DND-41 (cell line): ENCODE data around the gene CACNG3.

Experiments
- ATAC-seq: fragments of 200-7000 bp; cut with Tn5 transposase; 3 replicates; pipeline ENCODE4 v1.9.1; 2021; ENCODE audit warnings: low read depth; ENCODE audit not compliant: insufficient read depth
- DNase-seq: peaks from one replicate; pipeline ENCODE4 v3.0.0-alpha.2; 2020
- H2AFZ ChIP-seq: 2 replicates; pipeline ENCODE4 v1.6.0; 2012; ENCODE audit warnings: low read depth, low read length
- H3K27ac ChIP-seq: 2 replicates; pipeline ENCODE4 v1.5.1; 2012; ENCODE audit warnings: low read length, inconsistent platforms
- H3K27me3 ChIP-seq: fragments of 200-600 bp; sonication (generic); 2 replicates; pipeline ENCODE4 v1.6.0; 2012; ENCODE audit warnings: low read length, mild to moderate bottlenecking, inconsistent platforms; ENCODE audit not compliant: insufficient read depth, poor library complexity
- H3K36me3 ChIP-seq: 2 replicates; pipeline ENCODE4 v1.5.1; 2012; ENCODE audit warnings: low read length, inconsistent platforms; ENCODE audit not compliant: insufficient read depth
- H3K4me1 ChIP-seq: 2 replicates; pipeline ENCODE4 v1.5.1; 2012; ENCODE audit warnings: mild to moderate bottlenecking, low read length; ENCODE audit not compliant: insufficient read depth
- H3K4me2 ChIP-seq: 2 replicates; pipeline ENCODE4 v1.6.0; 2012; ENCODE audit warnings: mild to moderate bottlenecking, moderate library complexity, low read length, inconsistent platforms; ENCODE audit not compliant: insufficient read depth
- H3K4me3 ChIP-seq, 2 experiments: fragments of 200-600 bp in 1 of 2; shearing (Covaris generic) in 1 of 2; 2 replicates each; pipeline ENCODE4 v1.5.1; 2012 to 2016; ENCODE audit warnings: inconsistent platforms in 2 of 2, low read length in 2 of 2, mild to moderate bottlenecking in 2 of 2, low read depth in 1 of 2, moderate library complexity in 1 of 2
- H3K79me2 ChIP-seq: 2 replicates; pipeline ENCODE4 v1.6.0; 2012; ENCODE audit warnings: low read length, inconsistent platforms; ENCODE audit not compliant: insufficient read depth
- H3K9ac ChIP-seq: 2 replicates; pipeline ENCODE4 v1.6.0; 2012; ENCODE audit warnings: low read depth, mild to moderate bottlenecking, inconsistent platforms, low read length, moderate library complexity
- H3K9me3 ChIP-seq: 2 replicates; pipeline ENCODE4 v1.5.1; 2012; ENCODE audit warnings: low read length, moderate library complexity, mild to moderate bottlenecking, inconsistent platforms; ENCODE audit not compliant: insufficient read depth, severe bottlenecking
- H4K20me1 ChIP-seq: 2 replicates; pipeline ENCODE4 v1.6.0; 2012; ENCODE audit warnings: low read length; ENCODE audit not compliant: insufficient read depth
- CTCF ChIP-seq: IDR thresholded peaks from 2 replicates; pipeline ENCODE4 v1.5.1; 2012; ENCODE audit warnings: borderline replicate concordance, low read length, moderate library complexity, mild to moderate bottlenecking; ENCODE audit not compliant: poor library complexity, severe bottlenecking; ENCODE audit errors: extremely low read depth
- EZH2 ChIP-seq: IDR thresholded peaks from 3 replicates; pipeline ENCODE4 v1.6.1; 2012; ENCODE audit warnings: borderline replicate concordance, low read depth, mild to moderate bottlenecking, moderate library complexity, low read length, inconsistent platforms; ENCODE audit not compliant: severe bottlenecking

Gene CACNG3

DNA sequence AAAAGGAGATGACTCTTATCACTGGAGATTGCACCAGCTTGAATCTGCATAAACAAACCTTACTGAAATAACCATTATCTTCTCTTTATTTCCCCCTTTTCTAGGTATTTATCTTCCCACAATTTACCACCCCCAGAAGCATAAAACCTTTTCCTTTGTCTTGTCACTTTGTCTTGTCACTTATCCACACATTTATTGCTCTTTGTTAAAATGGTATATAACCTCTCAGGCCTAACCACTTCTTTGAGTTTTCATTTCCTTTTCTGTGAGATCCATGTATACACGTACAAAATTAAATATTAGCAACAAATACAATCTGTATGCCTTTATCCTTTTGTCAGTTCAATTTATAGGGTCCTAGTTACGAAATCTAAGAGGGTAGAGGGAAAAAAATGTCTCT is 122.9 kb downstream of the CACNG3 start:
- Histone ChIP-seq H3K27me3 (no peaks in the 10 kb centered on the region), H4K20me1 (no peaks in the 10 kb centered on the region), H3K9me3 (peaks cover 20% of the 10 kb centered on the region), H3K9ac (no peak overlapping the region), H3K79me2 (no peaks in the 10 kb centered on the region), H3K36me3 (no peaks in the 10 kb centered on the region), H3K4me1 (no peaks in the 10 kb centered on the region), H2AFZ (no peak overlapping the region), H3K27ac (no peak overlapping the region), H3K4me2 (no peak overlapping the region), H3K4me3 (no peak overlapping the region)
- ATAC-seq = no peak
- TF ChIP-seq CTCF (no peak), EZH2 (no peak)
- DNase-seq = no peak

DNA sequence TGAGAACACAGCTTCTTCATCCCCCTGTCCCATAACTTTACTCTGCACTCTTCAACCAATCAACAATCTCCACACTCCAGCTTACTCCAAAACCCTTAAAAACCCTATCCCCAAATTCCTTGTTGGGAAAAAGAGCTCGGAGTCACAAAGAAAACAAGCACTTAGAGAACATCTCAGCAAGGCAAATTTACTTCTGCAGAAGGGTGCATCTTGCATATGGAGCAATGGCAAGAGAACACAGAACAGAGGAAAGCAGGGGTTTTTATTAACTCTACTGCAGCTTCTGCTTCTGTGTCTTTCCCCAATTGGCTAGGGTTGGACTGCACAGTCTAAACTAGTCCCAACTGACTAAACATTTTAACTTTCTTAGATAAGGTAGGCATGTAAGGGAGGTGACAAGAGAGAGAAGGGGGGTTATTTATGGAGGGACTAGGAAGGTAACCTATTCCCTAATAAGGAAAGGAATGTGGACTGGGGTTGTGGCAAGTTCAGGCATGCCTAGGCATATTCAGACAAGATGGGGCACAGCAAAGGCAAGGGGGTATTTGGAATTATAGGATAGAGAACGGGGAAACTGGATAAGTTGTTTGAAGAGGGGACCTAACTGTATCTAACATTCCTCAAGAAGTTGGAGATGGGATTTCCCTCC is 125.5 kb downstream of the CACNG3 start:
- H3K36me3 ChIP-seq = no peaks in the 10 kb centered on the region
- no peaks in the 10 kb centered on the region for H3K27me3 ChIP-seq
- H3K4me2 ChIP-seq = no peak overlapping the region
- no peak overlapping the region for H2AFZ ChIP-seq
- H3K9ac ChIP-seq = no peak overlapping the region
- H3K4me3 ChIP-seq = no peak overlapping the region
- ATAC-seq (no peak), DNase-seq (no peak)
- H3K27ac ChIP-seq = no peak overlapping the region
- TF ChIP-seq CTCF (no peak), EZH2 (no peak)
- no peaks in the 10 kb centered on the region for H4K20me1 ChIP-seq
- no peaks in the 10 kb centered on the region for H3K79me2 ChIP-seq
- peaks cover 20% of the 10 kb centered on the region for H3K9me3 ChIP-seq
- H3K4me1 ChIP-seq = no peaks in the 10 kb centered on the region

DNA sequence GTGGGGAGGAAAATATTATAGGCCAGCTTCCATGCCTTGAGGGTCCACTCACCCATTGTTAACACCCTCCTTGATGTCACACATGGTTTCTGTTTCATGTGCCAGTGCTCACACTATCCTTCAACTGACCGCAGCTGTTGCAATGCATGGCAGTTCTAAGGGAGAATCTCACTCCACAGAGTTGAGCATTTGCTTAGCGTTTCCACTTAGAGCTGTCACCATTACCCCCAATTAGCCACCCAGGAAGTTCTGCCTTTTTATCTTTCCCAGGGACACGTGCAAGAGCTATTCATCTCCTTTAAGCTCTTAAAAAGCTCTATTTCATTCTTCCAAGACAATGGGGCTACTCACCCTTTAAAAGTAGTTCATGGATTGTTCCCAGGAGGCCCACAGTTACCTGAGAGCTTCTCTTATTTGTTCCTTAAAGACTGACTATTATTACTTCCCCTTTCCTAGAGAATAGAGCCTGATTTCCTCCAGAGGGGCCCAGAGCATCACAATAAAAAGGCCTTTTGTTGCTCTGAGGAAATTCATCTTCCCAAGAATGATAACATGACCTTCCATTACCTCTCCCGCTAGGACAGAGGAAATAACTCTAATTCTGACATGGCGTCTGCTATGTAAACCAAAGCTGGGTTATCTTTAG is 126.8 kb downstream of the CACNG3 start:
- H3K27ac ChIP-seq = no peak overlapping the region
- H3K4me3 ChIP-seq = no peak overlapping the region
- DNase-seq = no peak
- no peaks in the 10 kb centered on the region for H3K36me3 ChIP-seq
- no peak overlapping the region for H3K4me2 ChIP-seq
- no peaks in the 10 kb centered on the region for H3K27me3 ChIP-seq
- H3K9ac ChIP-seq = no peak overlapping the region
- H2AFZ ChIP-seq = no peak overlapping the region
- no peak for ATAC-seq
- TF ChIP-seq CTCF (no peak), EZH2 (no peak)
- no peaks in the 10 kb centered on the region for H3K79me2 ChIP-seq
- H3K4me1 ChIP-seq = no peaks in the 10 kb centered on the region
- H4K20me1 ChIP-seq = no peaks in the 10 kb centered on the region
- peaks cover 13% of the 10 kb centered on the region for H3K9me3 ChIP-seq
